Measurements from ENCODE around the gene ZMYND19.
"Not testable (repeated sequence)": the region's sequence is repeated elsewhere in the genome, so short reads cannot be mapped to it uniquely, and the experiment has no call there.

The ZMYND19 gene

DNA sequence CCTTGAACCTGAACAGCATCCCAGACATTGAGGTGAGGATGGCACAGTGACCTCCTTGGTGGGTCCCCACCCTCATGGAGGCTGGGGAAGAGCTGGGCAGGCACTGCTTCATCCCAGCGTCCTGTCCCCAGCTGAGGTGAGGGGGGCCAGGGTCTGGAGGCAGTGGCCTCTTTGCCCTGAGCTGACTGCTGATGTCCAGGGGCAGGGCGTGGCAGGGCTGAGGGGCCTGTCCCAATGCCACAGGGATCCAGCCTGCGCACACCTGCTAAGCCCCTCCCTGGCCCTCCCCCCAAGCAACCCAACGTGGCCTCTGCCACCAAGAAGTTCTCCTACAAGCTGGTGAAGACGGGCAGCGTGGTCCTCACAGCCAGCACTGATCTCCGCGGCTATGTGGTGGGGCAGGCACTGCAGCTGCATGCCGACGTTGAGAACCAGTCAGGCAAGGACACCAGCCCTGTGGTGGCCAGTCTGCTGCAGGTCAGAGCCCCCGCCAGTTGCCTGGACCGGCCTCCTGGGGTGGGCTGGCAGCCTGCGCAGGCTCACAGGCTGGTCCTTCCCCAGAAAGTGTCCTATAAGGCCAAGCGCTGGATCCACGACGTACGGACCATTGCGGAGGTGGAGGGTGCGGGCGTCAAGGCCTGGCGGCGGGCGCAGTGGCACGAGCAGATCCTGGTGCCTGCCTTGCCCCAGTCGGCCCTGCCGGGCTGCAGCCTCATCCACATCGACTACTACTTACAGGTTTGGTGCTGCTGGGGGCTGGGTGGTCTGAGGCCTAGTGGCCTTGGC, 23.6 kb upstream of the ZMYND19 start:
- DNase-seq, result no peak

GRCh38 chr9:137613259-137613658, 22.9 kb upstream of the ZMYND19 start:
- DNase-seq, result no peak

GRCh38 chr9:137612741-137613142, 22.4 kb upstream of the ZMYND19 start:
- no peak for DNase-seq

DNA sequence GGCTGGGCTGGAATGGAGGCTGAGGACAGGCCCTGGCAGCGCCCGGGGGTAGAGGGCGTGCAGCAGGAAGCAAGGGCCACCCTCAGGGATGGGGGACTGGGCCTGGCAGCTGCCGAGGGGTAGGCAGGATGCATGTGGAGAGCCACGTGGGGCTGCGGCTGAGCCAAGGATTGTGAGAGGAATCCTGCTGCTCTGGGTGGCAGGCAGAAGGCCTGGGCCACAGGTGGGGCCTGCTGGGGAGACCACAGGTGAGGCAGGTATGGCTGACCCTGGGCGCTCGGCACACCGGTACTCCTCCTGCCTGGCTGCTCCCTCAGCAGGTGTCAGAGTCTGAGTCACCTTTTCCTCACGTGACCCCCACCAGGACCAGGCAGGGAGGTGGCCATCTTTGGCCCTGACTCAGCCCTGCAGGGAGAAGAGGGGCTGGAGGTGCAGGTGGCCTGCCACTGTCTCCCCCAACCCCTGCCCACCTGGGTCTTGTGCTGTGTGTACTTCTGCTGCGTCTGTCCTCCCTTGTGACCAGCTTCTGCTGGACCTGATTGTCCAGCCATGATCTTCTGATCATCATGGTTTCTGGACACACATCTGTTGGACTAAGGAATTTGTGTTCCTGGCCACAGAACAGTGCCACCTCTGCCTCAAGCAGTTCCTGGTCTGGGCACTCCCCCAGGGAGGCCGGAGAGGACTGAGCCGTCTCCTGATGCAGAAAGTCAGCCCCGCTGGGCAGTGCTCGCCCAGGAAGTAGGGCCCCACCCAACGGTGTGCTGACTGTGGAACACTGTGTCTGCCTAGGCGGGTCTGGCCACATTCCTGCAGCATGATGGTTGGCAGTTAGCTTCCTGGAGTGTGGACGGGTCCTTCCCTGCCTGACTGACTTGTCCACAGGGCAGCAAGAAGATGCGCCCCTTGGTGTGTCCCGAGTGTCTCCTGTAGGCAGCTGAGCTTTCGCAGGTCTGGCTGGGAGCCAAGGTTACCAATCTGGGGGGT, 21.6 kb upstream of the ZMYND19 start:
- DNase-seq, result peak; percentile 97

DNA sequence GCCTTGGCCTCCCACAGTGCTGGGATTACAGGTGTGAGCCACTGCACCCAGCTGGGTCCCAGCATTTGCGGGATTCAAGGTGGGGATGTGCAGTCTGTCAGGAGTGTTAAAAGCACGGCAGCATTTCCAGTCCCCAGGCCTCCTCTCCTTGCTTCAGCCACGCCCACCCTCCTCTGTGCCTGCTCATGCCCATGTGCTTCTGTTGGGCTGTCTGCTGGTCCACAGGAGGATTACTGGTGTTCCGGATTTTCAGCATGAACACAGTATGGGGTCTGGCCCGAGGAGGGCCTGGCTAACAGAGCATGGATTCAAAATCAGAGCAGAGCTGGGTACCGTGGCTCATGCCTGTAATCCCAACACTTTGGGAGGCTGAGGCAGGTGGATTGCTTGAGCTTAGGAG, 20.6 kb upstream of the ZMYND19 start:
- DNase-seq, result peak; percentile 43

- peak; percentile 42 for DNase-seq
Observed at GRCh38 chr9:137607141-137607857, 17.0 kb upstream of the ZMYND19 start.

GRCh38 chr9:137606734-137607138, 16.4 kb upstream of the ZMYND19 start:
- peak; percentile 54 for DNase-seq

DNA sequence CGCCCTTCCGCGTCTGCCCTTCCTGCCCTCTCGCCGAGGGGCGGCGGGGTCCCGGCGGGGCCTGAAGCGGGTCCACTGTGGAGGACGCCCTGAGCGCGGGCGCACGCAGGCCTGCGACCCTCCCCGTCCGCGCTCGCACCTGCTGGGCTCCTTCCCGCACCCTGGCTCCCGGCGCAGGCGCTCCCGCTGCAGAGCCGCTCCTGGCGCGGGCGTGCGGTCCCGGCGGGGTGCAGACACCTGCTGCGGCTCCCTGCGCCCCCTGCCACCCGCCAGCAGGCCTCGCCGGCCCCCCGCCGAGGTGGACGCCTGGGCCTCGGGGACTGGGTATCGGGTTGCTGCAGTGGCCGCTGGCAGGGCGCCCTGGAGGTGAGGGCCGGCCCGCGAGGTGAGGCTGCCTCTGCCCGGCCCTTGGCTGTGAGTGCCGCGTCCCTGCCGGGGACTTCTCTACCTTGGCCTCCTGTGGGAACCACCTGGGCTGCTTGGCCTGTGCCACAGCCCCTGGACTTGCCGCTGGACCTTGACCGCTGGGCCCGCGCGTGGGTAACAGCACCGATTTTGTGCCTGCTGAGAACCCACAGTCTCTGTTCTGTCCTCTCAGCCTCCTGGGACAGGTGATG, 15.8 kb upstream of the ZMYND19 start:
- peak; percentile 75 for DNase-seq

DNA sequence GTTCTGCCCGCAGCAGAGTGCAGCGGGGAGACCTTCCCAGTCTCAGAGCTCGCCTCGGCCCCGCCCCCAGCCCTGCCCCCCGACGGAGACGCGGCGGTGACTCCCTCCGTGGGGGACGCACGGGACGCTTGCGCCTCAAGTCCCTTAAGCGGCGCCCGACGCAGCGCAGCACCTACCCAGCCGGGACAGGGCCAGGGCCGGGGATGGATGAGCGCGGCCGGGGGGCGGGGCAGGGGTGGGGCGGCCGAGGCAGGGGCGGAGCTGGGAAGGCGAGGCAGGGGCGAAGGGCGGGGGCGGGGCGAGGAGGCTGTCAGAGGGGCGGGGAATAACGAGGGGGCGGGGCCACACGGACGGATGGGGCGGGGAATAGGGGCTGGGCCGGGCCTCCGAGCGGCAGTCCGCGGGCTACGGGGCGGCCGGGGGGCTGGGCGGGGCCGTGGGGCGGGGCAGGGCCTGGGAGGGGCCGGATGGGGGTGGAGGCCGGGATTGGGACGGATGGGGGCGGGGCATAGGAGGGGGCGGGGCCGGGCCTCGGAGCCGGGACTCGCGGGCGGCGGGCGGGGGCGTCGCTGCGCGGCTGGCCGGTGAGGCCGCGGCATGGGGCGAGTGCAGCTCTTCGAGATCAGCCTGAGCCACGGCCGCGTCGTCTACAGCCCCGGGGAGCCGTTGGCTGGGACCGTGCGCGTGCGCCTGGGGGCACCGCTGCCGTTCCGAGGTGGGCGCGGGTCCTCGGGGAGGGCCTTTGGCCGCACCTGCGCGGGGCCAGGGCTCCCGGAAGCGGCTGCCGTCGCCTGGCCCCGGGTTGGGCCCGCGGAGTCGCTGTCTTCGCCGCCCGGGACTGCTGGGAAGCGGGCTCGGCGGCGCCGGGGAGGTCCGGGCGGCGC, 15.1 kb upstream of the ZMYND19 start, which contains the start of gene ARRDC1:
TSS of gene ARRDC1 (plus strand) at position 566 of the 884 bp plus-strand sequence. CDS start at position 598, 32 bp downstream.
- peak; percentile 98 for DNase-seq

- DNase-seq, result peak; percentile 46
Observed at GRCh38 chr9:137604345-137605086, 14.2 kb upstream of the ZMYND19 start.

DNA sequence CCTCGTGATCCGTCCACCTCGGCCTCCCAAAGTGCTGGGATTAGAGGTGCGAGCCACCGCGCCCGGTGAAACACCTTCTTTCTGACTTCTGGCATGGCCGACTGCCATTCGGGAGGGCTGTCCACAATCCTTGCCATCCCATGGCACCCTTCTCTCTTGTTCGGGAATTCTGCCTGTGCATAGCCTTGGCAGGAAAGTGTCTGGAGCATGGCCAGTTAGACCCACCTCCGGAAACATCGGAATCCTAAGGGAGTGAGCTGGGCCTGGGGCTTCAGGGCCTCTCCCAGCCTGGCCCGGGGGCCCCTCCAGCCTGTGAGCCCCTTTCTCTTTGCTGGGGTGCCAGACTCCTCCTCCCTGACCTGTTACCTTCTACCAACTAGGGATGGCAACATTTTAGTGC, 13.6 kb upstream of the ZMYND19 start:
- DNase-seq, result no peak

- DNase-seq, result peak; percentile 42
Observed at GRCh38 chr9:137602661-137603060, 12.3 kb upstream of the ZMYND19 start.

- no peak for DNase-seq
Observed at GRCh38 chr9:137598943-137599342, 8.6 kb upstream of the ZMYND19 start.

- not testable (repeated sequence) for DNase-seq
Observed at GRCh38 chr9:137596577-137596976, 6.3 kb upstream of the ZMYND19 start.

DNA sequence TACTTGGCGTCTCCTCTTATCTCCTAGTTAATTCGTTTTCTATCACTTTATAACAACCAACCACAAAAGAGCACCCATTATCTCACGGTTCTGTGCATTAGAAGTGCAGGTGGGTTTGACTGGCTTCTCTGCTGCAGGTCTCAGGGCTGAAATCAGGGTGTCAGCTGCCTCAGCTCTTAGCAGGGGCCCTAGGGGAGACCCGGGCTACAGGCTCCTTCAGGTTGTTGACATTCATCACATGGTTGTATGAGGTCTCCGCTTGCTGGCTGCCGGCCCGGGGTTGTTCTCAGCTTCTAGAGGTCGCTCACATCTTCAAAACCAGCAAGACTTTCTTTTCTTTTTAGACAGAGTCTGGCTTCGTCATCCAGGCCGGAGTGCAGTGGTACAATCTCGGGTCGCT, 2.9 kb upstream of the ZMYND19 start:
- no peak for DNase-seq

DNA sequence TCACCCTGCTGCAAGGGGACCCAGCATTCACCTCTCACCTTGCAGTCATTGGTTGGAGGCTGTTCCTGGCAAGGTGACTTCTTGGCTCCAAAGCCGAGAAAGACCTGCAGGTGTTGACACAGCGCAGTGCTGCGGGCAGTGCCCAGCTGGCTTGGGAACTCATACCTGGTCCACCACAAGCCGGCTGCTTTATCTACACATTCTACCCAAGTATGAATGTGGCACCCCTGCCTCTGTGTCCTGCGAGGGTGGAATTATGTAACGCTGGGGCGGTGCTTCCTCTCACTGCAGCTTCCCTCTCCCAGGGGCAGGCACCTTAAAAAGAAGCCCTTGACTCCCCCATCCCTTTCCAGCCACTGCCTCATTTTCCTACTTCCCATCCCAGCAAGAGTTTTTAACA, 2.5 kb upstream of the ZMYND19 start:
- DNase-seq, result no peak

DNA sequence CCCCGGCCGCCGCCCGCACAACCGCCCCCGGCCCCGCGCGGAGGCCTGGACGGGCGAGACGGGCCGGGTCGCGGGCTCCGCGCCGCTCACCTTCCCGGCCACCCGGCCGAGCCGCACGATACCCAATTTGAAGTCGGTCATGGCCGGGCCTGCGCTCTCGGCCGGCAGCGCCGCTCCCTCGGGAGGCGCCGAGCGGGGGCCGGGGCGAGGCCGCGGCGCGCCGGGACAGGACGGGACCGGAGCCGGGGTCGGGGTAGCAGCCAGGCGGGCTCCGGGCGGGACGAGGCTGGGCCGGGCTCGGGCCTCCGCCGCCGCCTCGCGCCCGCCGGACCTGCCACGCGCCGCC, 216 bp downstream of the ZMYND19 start:
- peak; percentile 75 for DNase-seq

DNA sequence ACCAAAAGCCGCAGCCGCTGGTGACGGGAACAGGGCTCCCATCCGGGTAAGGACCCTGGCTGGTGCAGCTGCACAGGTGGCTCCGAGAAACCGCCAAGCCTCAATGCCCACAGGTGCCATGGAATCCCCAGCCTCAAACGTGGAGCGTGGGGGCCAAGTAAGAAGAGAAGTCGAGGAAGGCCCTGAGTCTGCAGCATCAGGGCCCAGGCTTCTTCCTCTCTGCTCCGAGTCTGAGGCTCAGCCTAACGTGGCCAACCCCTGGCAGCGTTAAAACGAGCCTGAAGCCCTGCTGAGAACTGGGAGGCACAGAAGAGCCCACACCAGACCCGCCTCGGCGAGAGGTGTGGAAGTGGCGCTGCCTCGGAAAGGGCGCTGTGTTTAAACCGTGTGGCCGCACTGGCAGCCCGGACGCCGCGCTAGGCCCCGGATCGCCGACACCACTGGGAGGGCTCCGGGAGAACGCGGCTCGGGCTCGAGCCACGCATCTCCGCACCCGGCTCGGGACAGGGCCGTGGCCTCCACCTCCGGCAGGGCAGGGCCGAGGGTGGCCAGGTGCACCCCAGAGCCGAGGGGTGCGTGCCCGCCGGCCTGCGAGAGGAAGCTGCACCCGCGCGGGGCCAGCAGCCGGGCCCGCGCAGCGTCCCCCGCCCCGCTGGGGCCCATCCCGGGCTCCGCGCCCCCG, 730 bp downstream of the ZMYND19 start:
- DNase-seq, result peak; percentile 52

GRCh38 chr9:137588891-137589290, 1.4 kb downstream of the ZMYND19 start:
- no peak for DNase-seq

- no peak for DNase-seq
Observed at GRCh38 chr9:137588311-137588710, 2.0 kb downstream of the ZMYND19 start.
